H4 (cell line): Measurements from ENCODE around the gene AUP1. TPM values are rescaled to one million over a fixed set of nuclear protein-coding genes. Genes with fewer than 3 reads are reported as not detected.

Experiments used
- DNase-seq: peaks from one replicate; pipeline ENCODE4 v3.0.0-alpha.2; 2015; ENCODE audit warnings: low spot score
- total RNA-seq: library from RNA; depleted of rRNA; stranded (reverse); fragments of >200 nt; shearing (Covaris generic); gene quantifications from 2 replicates; pipeline ENCODE4 v1.2.3, GENCODE V29; 2014

The AUP1 gene
- total RNA-seq, 1 experiment from 2014 or later, result 95.4 TPM

- DNase-seq, result no peak
Measured at GRCh38 chr2:74537140-74537539, 7.6 kb upstream of the AUP1 start.

- DNase-seq, result no peak
Measured at GRCh38 chr2:74536166-74536950, 6.9 kb upstream of the AUP1 start.

GRCh38 chr2:74535440-74535965 is 6.0 kb upstream of the AUP1 start:
- DNase-seq, result no peak

DNA sequence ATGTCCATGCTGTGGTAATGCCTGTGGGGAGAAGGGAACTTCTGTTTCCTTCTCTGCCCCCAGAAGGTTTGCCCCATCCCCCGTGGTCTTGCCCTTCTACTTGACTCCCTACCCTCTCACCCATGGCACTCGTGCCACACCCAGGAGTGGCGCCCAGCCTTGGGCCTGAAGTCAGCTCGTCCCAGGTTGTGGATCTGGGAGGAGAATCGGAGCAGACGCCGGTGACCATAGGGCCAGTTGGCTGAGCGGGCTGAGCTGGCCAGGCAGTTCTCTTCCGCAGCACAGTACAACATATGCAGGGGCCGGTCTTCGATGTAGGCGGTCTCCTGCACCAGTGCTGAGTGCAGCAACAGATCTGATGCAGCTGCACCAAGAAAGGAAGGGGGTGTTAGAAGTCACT is 4.9 kb upstream of the AUP1 start:
- DNase-seq, result no peak

- no peak for DNase-seq
Measured at GRCh38 chr2:74533464-74533863, 4.0 kb upstream of the AUP1 start.

GRCh38 chr2:74532222-74532621 is 2.7 kb upstream of the AUP1 start:
- peak; percentile 30 for DNase-seq

- no peak for DNase-seq
Measured at GRCh38 chr2:74531666-74532065, 2.2 kb upstream of the AUP1 start.

DNA sequence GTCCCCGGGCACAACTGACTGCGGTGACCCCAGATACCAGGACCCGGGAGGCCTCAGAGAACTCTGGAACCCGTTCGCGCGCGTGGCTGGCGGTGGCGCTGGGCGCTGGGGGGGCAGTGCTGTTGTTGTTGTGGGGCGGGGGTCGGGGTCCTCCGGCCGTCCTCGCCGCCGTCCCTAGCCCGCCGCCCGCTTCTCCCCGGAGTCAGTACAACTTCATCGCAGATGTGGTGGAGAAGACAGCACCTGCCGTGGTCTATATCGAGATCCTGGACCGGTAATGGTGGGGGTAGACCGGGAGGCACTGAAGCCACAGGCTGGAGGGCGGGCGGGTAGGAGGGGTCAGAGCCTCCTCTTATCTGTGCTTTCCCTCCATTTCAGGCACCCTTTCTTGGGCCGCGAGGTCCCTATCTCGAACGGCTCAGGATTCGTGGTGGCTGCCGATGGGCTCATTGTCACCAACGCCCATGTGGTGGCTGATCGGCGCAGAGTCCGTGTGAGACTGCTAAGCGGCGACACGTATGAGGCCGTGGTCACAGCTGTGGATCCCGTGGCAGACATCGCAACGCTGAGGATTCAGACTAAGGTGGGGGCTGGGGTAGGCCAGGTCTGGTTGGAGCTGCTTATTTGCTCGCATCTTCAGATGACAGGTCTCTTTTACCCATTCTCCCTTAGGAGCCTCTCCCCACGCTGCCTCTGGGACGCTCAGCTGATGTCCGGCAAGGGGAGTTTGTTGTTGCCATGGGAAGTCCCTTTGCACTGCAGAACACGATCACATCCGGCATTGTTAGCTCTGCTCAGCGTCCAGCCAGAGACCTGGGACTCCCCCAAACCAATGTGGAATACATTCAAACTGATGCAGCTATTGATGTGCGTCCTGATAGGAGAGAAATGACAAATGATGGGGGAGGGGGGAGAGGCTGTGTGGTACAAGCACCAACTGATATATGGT is 1.0 kb upstream of the AUP1 start:
- DNase-seq, result no peak

- DNase-seq, result no peak
Measured at GRCh38 chr2:74528600-74529356, 728 bp downstream of the AUP1 start.

GRCh38 chr2:74527741-74528140 is 1.8 kb downstream of the AUP1 start:
- no peak for DNase-seq

DNA sequence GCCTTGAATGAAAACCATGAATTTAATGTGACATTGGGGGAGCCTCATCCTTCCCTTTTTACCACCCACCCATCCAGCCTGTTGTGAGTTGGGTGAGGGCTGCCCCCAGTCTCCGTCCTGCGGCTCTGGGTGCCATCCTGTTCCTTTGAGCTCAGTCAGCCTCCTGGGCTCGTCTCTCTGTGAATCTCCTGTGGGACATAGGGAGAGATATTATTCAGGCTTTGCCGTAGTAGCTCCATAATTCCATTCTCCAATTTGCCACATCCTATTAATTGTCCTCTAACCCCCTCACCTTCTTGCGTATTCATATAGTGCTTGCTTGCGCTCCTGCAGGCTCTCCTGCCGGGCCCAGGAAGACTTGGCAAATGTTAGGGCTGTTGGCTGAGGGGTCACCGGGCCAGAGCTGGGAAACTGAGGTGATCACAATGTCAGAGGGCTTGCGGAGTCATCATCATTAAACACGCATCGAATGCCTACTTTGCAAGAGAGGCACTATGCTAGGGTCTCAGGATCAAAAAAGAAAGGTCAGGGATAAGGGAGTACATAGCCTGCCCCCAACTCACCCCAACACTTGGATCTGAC is 2.8 kb downstream of the AUP1 start:
- no peak for DNase-seq

- DNase-seq, result no peak
Measured at GRCh38 chr2:74525717-74526648, 3.5 kb downstream of the AUP1 start, which contains the start of gene DQX1. Gene DQX1 (minus strand): TSS chr2:74526231. CDS start chr2:74525729, 502 bp downstream.

GRCh38 chr2:74524955-74525716 is 4.4 kb downstream of the AUP1 start:
- no peak for DNase-seq

DNA sequence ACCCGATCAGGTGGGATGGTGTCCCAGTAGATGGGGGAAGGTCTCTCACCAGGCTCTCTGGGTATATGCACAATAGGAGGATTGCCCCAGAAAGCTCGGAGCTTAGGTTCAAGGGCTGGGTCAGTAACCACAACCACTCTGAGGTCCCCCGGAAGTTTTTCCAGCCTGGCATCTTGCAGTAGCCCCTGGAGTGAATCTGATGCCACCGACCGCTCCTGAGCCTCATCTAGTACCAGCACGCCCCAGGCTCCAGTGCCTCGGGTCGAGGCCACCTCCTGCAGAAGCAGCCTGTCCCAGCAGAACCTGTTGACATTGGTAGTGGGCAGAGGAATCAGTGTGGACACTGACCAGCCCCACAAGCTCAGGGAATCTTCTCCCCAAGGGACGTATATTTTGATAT is 5.5 kb downstream of the AUP1 start:
- no peak for DNase-seq

- DNase-seq, result no peak
Measured at GRCh38 chr2:74522516-74522915, 7.0 kb downstream of the AUP1 start.

- DNase-seq, result no peak
Measured at GRCh38 chr2:74516650-74517049, 12.9 kb downstream of the AUP1 start.

DNA sequence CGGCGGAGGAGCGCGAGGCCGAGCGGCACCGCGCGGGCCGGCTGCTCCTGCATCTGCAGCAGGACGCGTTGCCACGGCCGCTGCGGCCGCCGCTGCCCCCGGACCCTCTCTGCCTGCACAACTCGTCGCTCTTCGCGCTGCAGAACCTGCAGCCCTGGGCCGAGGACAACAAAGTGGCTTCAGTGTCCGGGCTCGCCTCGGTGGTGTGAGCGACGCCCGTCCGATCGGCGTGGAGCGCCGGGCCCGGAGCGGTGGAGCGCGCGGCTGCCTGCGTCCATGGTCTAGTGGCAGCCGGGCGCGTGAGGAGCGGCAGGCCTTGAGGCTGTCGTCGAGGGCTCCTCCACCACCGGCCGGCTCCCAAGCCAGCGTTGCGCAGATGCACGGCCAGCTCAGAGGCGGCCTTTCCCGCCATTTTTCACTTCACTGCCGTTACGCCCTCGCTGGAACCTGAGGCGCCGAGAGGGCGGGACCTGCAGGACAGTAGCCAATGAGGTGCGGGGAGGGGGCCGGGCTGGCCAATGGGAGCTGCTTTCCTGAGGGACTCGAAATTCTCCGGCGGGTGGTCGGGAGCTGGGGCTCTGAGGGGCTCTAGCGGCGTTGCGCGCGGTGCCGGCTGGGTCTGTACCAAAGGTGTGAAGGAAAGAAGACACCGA is 13.4 kb downstream of the AUP1 start:
- DNase-seq, result no peak

DNA sequence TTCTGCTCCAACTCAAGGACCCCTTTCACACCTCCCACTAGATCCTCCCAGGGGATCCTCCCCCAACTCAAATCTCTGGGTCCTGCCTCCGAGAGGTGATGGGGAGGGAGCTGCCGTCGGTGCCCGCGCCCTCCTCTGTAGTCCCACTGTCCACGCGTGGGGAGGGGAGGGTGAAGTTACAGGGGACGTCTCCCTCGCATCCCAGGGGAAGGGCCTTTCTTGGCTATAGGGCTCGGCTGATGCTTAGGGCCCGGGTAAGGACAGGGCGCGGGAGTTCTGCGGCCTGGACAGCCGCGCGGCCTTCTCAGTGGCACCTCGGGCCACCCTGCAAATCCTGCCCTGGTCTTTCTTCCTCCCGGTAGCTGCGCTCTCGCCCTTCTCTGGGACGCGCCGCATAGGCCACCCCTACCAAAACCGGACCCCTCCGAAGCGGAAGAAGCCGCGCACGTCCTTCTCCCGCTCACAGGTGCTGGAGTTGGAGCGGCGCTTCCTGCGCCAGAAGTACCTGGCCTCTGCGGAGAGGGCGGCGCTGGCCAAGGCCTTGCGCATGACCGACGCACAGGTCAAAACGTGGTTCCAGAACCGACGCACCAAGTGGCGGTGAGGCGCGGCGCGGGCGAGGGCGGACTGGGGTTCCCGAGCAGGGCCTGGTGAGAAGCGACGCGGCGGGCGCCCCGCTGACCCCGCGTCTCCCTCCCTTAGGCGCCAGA is 14.1 kb downstream of the AUP1 start:
- DNase-seq, result no peak
